ENCODE measurements around the gene C12orf75. TPM values are rescaled to one million over a fixed set of nuclear protein-coding genes. Genes with fewer than 3 reads are reported as not detected.

Gene C12orf75
- total and polyA plus RNA-seq, 2 of the 13 experiments (the other 11 are each of a cell fraction or from before 2014, with no cell fraction given), result 16.1 to 19.8 TPM

- Histone ChIP-seq H3K9me3 (ENCODE audit: low read length) (no peaks in the 10 kb centered on the region), H3K4me3 (replicated peaks in 1 of 3; ENCODE audit: insufficient read depth in 1 of 3, low read depth in 2 of 3, low read length in 3 of 3) (no peak overlapping the region), H3K27me3 (ENCODE audit: control insufficient read depth in 1 of 2, insufficient read depth in 2 of 2, low read length in 2 of 2) (no peaks in the 10 kb centered on the region), H3K9ac (ENCODE audit: insufficient read depth, low read depth, low read length) (no peak overlapping the region), H2AFZ (ENCODE audit: low read length) (no peak overlapping the region), H3K27ac (ENCODE audit: extremely low read length, insufficient read depth, low read length) (no peak overlapping the region), H3K79me2 (ENCODE audit: insufficient read depth, low read length) (no peaks in the 10 kb centered on the region), H3K36me3 (replicated peaks in 1 of 2; ENCODE audit: control insufficient read depth in 1 of 2, insufficient read depth in 2 of 2, low read length in 2 of 2) (no peaks in the 10 kb centered on the region), H3K4me1 (ENCODE audit: insufficient read depth, low read length) (peaks cover 30% of the 10 kb centered on the region), H3K4me2 (ENCODE audit: low read depth, low read length) (no peak overlapping the region), H4K20me1 (ENCODE audit: insufficient read depth, low read length) (no peaks in the 10 kb centered on the region)
- POLR2A ChIA-PET, result no interaction called here
- ATAC-seq, result no peak
- no peak for DNase-seq (ENCODE audit: low spot score)
- BruUV-seq (replicated peaks), result no TSS peak
- CTCF ChIA-PET (ENCODE audit: low intra/inter-chr PET ratio, low total read pairs), result no interaction called here
- in situ Hi-C loops (cut with HindIII; ENCODE audit: extremely low pct_ligation_motif_present, low pct_unique_long_range_greater_than_20kb), result no loop called here
- no peak for TF ChIP-seq RNF219 (CRISPR knock-in tag; IDR thresholded peaks at IDR 0.05)
- no peak for TF ChIP-seq PCBP2 (optimal IDR thresholded peaks at IDR 0.05; ENCODE audit: low read depth, low read length, poor library complexity, severe bottlenecking)
- no peak for TF ChIP-seq BHLHE40 (IDR thresholded peaks at IDR 0.05; ENCODE audit: low read length)
- no peak for TF ChIP-seq HDAC6 (IDR thresholded peaks at IDR 0.05; ENCODE audit: low read depth, low read length)
- no peak for TF ChIP-seq ETV6 (CRISPR knock-in tag; conservative IDR thresholded peaks at IDR 0.05)
- no peak for TF ChIP-seq TFE3 (CRISPR knock-in tag; IDR thresholded peaks at IDR 0.05)
- no peak for TF ChIP-seq ZNF460 (CRISPR knock-in tag; IDR thresholded peaks at IDR 0.05; ENCODE audit: borderline replicate concordance)
- TF ChIP-seq IKZF5 (CRISPR knock-in tag; IDR thresholded peaks at IDR 0.05), result no peak
- TF ChIP-seq MATR3 (CRISPR knock-in tag; IDR thresholded peaks at IDR 0.05), result no peak
- no peak for TF ChIP-seq SP4 (CRISPR knock-in tag; IDR thresholded peaks at IDR 0.05)
- TF ChIP-seq TBX3 (IDR thresholded peaks at IDR 0.05; ENCODE audit: borderline replicate concordance), result no peak
- no peak for TF ChIP-seq ZNF550 (CRISPR knock-in tag; IDR thresholded peaks at IDR 0.05; ENCODE audit: borderline replicate concordance)
- intact Hi-C loops (cut with micrococcal nuclease; ENCODE audit: unreplicated experiment), result loop anchor here (5.0 kb wide), 1 partner anchor 102 kb away; no protein-coding TSS in a partner anchor
- WGBS (ENCODE audit: low lambda C conversion rate), result 86% methylated on average over 4 of the region's 4 CpGs
- FAIRE-seq, result no peak
Observed at GRCh38 chr12:105334582-105334981, 4.1 kb downstream of the C12orf75 start.

Measured in HepG2 (cell line).